Fibroblast of the conjunctiva (primary cell): ENCODE results near the gene PBRM1.

Experiments
- DNase-seq: peaks from one replicate; pipeline ENCODE4 v3.0.0-alpha.2; 2010; ENCODE audit warnings: low read depth

The PBRM1 gene

DNA sequence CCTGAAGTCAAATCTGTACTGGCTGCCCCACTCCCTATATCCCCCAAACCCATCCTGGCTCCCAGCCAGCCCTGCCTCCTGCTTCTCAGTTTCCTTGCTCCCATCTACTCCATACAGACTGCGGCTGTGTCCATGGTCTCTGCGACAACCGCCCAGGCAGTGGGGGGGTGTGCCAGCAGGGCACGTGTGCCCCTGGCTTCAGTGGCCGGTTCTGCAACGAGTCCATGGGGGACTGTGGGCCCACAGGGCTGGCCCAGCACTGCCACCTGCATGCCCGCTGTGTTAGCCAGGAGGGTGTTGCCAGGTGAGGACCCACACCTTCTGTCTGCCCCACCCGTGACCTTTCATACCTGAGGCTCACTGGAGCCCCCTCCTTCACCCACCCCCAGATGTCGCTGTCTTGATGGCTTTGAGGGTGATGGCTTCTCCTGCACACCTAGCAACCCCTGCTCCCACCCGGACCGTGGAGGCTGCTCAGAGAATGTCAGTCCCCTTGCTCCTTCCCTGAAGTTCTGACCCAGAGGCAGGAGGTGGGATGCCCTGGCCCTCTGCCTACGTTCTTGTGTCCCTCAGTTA, 175.9 kb downstream of the PBRM1 start:
- no peak for DNase-seq

DNA sequence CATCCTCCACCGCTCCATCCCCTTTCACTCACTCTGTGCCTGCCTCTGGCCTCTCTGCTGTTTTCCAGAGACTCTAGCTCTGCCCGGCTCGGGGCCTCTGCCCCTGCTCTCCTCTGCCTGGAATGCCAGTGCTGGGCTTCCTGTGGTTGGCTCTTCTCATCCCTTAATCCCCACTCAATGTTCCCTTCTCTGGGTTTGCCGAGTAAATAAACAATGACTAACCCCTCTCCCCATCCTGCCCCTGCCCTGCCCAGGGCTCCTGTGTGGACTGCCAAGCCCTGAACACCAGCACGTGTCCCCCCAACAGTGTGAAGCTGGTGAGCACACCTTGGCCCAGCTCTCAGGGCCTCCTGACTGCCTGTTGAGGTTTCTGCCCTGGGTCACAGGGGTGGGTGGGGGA, 178.4 kb downstream of the PBRM1 start:
- DNase-seq, result peak; percentile 39

DNA sequence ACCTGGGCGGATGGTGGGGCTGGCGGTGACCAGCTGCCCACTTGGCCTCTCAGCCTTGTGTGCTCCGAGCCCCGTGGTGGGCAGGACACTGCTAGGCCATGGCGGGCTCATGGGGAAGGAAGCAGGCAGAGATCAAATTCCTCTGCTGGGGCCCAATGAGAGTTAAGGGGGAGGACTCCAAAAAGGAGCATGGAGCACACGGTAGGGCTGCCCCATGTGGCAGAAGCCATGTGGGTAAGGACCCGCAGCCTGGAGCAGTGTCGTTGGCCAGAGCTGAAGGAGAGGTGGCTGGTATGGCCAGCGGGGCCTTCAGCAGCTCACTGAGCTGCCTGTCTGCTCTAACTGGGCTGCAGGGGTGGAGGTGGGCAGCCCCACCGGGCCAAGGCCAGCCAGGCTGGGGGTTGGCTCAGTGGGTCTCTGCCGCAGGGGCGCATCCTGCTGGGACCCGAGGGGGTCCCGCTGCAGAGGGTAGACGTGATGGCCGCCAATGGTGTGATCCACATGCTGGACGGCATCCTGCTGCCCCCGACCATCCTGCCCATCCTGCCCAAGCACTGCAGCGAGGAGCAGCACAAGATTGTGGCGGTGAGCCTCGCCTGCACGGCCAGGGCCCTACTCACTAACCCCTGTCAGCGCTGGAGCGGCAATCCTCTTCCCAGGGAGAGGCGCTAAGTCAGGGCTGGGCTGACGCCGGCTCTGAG, 179.3 kb downstream of the PBRM1 start:
- DNase-seq, result no peak

DNA sequence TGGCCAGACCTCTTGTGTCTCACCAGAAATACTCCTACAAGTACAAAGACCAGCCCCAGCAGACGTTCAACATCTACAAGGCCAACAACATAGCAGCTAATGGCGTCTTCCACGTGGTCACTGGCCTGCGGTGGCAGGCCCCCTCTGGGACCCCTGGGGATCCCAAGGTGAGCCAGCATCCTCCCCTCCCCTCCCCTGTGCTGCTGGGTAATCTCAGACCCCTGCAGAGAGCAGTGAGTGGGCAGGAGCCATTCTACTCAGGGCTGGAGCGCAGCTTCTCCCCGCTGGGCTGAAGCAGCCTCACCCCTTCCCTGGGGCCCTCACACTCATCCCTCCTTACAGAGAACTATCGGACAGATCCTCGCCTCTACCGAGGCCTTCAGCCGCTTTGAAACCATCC, 180.7 kb downstream of the PBRM1 start:
- no peak for DNase-seq

DNA sequence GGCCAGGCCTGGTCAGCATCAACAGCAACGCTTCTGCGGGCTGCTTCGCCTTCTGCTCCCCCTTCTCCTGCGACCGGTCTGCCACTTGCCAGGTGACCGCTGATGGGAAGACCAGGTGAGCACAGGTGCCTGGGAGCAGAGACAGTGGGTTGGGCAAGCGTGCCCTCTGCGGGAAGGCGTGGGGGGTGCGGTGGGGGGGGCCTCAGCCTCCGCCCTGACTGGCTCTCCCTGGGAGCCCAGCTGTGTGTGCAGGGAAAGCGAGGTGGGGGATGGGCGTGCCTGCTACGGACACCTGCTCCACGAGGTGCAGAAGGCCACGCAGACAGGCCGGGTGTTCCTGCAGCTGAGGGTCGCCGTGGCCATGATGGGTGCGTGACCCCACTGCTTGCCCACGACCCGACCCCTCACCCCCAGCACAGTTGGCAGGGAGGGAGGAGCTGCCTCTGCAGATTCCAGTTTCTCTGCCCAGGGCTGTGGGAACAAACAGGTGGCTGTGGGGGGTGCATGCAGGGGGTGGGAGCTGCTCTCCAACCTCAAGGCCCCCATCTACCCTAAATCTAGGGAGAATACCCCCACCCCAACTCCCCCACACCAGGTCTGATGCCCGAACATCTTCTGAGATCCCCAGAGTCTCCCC, 181.8 kb downstream of the PBRM1 start:
- DNase-seq, result no peak

DNA sequence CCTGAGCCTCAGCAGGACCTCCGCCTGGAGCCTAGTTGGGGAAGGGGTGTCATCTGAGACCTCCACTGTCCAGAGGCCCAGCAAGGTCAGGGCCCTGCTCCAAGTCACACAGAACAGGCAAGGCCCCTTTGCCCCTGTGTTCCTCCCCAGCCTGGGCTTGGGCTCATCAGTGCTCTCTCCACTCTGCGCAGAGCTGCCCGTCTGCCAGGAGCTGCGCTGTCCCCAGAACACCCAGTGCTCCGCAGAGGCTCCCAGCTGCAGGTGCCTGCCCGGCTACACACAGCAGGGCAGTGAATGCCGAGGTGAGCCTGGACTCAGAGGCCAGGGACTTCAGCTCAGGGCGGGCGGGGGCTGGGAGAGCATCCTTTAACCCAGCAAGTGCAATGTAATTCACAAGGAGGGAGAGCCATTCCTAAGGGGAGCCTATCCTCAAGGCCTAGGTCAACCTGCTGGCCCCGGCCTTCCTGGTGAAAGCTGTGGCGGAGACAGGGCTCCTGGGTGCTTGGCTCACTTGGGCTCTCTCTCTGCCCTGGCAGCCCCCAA, 182.8 kb downstream of the PBRM1 start:
- DNase-seq, result no peak

DNA sequence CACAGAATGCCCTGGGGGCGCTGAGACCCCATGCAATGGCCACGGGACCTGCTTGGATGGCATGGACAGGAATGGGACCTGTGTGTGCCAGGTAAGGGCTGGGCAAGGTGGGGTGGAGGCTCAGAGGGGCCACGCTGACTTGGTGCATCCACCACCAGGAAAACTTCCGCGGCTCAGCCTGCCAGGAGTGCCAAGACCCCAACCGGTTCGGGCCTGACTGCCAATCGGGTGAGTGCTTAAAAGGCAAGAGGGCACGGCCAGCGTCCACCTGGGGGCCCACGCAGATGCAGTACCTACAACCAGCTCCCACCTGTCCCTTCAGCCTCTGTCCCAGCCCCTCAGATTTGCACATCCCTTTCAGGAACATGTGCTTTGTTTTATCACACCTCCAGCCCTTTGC, 183.7 kb downstream of the PBRM1 start:
- no peak for DNase-seq

DNA sequence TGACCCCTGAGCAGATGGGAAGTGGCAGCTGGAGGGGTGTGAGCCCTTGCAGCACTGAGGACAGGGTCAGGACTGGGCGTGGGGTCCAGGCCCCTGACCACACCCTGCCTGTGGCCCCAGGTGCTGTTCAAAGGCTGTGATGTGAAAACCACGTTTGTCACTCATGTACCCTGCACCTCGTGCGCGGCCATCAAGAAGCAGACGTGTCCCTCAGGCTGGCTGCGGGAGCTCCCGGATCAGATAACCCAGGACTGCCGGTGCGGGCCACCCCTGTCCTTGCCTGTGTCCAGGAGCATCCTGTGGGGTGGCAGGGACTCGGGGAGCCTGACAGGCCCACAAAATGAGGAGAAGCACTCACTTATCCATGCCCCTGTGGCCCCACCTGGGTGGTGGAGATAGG, 184.7 kb downstream of the PBRM1 start:
- DNase-seq, result no peak

DNA sequence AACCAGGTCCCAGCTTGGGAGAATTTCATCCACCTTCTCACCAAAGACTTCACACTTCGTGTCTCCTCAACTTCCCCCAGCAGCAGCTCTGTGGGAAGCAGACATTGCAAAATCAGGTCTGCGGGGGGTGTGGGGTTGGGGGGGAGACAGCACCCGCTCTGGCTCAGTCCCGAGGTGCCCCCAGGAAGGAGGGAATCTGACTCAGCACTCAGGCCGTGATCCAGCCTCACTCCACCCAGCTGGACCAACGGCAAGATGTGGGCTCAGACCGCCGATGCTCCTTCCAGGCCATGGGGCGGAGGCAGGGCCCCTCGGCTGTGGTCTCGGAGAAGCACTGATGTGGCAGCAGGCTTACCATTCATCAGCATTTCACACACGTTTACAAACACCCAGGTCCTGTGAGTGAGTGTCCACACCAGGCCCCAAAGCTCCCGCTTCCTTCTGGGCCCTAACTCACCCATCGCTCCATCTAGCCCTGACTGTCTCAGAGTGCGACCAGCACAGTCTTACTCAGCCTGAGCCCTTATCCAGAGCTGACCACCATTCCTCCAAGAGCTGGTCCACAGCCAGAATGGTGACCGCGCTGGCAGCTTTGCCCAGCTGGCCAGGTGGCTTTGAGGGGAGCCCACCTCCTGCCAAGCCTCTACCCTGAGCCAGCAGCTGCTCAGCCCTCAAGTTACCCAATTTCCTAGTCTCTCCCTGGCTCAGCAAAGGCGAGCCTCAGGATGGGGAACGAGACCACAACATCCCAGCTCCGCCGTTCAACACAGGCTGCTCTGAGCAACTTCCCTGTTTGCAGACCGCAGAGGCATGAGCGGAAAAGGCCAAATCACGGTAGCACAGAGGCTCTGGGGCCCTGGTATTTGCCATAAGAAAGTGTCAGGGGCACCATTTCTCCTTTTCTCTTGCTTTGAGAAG, 187.3 kb downstream of the PBRM1 start:
- peak; percentile 47 for DNase-seq

DNA sequence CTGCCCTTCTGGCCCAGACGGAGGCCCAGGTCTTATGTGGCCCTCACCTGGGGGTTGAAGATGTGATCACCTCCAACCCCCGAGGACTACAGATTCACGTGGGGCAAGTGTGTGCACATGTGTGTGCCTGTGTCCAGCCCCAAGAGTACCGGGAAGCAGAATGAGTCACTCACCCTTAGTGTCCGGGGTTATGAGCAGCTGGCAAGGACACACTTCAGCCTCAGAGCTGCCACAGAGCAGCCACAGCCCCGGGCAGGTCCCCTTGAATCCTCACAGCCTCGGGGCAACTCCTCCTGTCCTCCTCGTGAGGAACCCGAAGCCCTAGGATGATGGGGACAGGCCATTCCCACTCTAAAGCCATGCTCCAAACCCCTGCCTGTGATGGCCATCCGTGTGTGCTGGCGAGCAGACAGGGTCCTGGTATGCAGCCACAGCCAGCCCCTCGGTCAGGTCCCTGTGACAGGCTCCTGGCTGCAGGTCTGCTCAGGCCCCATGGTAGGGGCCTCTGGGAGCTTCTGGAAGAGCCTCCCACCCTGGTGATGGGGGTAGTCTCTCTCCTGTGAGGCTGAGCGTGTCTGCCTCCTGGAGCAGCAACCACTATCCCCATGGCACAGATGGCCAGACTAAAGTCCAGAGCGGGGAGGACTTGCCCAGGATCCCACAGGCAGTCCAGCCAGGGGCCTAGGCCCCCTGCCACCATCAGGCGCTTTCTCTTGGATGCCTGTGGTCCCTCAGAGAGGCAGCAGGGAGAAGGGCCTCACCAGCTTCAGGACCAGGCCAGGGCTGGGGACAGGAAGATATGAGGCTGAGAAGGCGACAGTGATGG, 189.7 kb downstream of the PBRM1 start:
- peak; percentile 4 for DNase-seq
